ENCODE measurements around the gene ITFG1. TPM values are rescaled to one million over a fixed set of nuclear protein-coding genes. Genes with fewer than 3 reads are reported as not detected.
"Not testable (repeated sequence)": the region's sequence is repeated elsewhere in the genome, so short reads cannot be mapped to it uniquely, and the experiment has no call there.

Gene ITFG1
- total and polyA plus RNA-seq, 3 donors from 2014 or later, result 94.7 to 130 (median 121) TPM

DNA sequence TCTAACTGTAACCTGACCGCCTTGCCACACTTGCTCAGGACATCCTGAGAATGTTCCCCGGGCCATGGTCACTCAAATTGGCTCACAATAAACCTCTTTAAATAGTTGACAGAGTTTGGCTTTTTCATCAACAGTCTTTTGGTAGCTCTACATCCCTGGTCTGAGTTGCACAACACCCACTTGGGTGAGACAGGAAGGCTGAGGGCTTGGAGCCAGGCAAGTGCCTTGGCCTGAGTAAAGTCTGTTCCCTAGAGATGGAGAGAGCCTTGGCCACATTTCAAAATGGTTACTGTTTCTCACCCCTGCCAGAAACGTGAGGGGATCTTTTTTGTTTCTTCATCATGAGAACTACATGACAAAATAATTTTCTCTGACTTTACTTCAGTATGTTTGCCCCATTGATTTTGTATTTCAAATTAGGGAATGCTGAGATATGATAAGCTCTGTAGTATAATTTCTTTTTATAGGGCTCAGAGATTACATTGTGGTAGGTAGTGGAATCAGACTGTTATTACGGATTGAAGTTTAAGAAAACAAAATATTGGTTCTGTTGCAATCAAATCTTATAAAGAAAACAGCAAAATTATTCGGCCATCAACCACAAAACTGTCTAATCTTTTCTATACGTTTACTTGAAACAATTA, 263.2 kb downstream of the ITFG1 start:
- Histone ChIP-seq H3K9me3 (no peaks in the 10 kb centered on the region), H3K36me3 (ENCODE audit: low read depth, missing control alignments) (no peaks in the 10 kb centered on the region), H3K27me3 (no peaks in the 10 kb centered on the region), H3K4me3 (no peak overlapping the region), H3K4me1 (no peaks in the 10 kb centered on the region), H3K27ac (no peak overlapping the region)
- DNase-seq, result no peak
- 85 to 86% methylated on average over 6 of the region's 6 CpGs for WGBS, 2 donors
- no peak for TF ChIP-seq POLR2A (IDR thresholded peaks at IDR 0.05)
- TF ChIP-seq, protein P1, sequence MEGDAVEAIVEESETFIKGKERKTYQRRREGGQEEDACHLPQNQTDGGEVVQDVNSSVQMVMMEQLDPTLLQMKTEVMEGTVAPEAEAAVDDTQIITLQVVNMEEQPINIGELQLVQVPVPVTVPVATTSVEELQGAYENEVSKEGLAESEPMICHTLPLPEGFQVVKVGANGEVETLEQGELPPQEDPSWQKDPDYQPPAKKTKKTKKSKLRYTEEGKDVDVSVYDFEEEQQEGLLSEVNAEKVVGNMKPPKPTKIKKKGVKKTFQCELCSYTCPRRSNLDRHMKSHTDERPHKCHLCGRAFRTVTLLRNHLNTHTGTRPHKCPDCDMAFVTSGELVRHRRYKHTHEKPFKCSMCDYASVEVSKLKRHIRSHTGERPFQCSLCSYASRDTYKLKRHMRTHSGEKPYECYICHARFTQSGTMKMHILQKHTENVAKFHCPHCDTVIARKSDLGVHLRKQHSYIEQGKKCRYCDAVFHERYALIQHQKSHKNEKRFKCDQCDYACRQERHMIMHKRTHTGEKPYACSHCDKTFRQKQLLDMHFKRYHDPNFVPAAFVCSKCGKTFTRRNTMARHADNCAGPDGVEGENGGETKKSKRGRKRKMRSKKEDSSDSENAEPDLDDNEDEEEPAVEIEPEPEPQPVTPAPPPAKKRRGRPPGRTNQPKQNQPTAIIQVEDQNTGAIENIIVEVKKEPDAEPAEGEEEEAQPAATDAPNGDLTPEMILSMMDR (IDR thresholded peaks at IDR 0.05), result no peak
- intact Hi-C loops (cut with DNase I; ENCODE audit: low total_unique reads), result no loop called here

DNA sequence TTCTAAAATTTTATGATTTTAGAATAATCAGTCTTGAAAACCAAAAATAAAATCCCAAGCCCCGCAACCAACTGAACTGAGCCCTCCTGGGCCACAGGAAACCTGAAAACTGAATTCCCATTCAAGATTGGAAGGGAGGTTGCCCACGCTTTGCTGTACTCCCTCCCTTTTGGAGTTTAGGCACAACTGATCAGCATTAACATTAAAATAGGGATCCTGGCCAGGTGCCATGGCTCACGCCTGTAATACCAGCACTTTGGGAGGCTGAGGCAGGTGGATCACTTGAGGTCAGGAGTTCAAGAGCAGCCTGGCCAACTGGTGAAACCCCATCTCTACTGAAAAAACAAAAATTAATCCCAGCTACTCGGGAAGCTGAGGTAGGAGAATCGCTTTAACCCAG, 264.4 kb downstream of the ITFG1 start:
- intact Hi-C loops (cut with DNase I; ENCODE audit: low total_unique reads), result no loop called here
- H3K36me3 ChIP-seq (ENCODE audit: low read depth, missing control alignments), result no peaks in the 10 kb centered on the region
- H3K4me3 ChIP-seq, result no peak overlapping the region
- TF ChIP-seq, protein P1 (IDR thresholded peaks at IDR 0.05), result no peak
- TF ChIP-seq POLR2A (IDR thresholded peaks at IDR 0.05), result no peak
- no peak overlapping the region for H3K27ac ChIP-seq
- H3K9me3 ChIP-seq, result no peaks in the 10 kb centered on the region
- no peaks in the 10 kb centered on the region for H3K4me1 ChIP-seq
- H3K27me3 ChIP-seq, result no peaks in the 10 kb centered on the region
- no peak for DNase-seq
- 90 to 94% methylated on average over 5 of the region's 5 CpGs for WGBS, 2 donors

- intact Hi-C loops (cut with DNase I; ENCODE audit: low total_unique reads), result no loop called here
- Histone ChIP-seq H3K27me3 (no peaks in the 10 kb centered on the region), H3K9me3 (no peaks in the 10 kb centered on the region), H3K36me3 (ENCODE audit: low read depth, missing control alignments) (no peaks in the 10 kb centered on the region), H3K27ac (no peak overlapping the region), H3K4me3 (no peak overlapping the region), H3K4me1 (no peaks in the 10 kb centered on the region)
- TF ChIP-seq, protein P1 (IDR thresholded peaks at IDR 0.05), result no peak
- TF ChIP-seq POLR2A (IDR thresholded peaks at IDR 0.05), result no peak
- no peak for DNase-seq
- 83 to 96% methylated on average over 3 of the region's 3 CpGs for WGBS, 2 donors
Measured at GRCh38 chr16:47182318-47182717, 278.5 kb downstream of the ITFG1 start.

DNA sequence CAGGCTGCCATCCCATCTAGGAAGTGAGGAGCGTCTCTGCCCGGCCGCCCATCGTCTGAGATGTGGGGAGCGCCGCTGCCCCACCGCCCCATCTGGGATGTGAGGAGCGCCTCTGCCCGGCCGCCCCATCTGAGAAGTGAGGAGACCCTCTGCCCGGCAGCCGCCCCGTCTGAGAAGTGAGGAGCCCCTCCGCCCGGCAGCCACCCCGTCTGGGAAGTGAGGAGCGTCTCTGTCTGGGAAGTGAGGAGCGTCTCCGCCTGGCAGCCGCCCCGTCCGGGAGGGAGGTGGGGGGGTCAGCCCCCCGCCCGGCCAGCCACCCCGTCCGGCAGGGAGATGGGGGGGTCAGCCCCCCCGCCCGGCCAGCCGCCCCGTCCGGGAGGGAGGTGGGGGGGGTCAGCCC, 279.8 kb downstream of the ITFG1 start:
- H3K27ac ChIP-seq; DNase-seq; H3K36me3 ChIP-seq (ENCODE audit: low read depth, missing control alignments); H3K4me3 ChIP-seq; H3K9me3 ChIP-seq; intact Hi-C loops (cut with DNase I; ENCODE audit: low total_unique reads); H3K27me3 ChIP-seq; H3K4me1 ChIP-seq: not testable (repeated sequence)
- 88 to 96% methylated on average over 9 to 22 of the region's 31 CpGs for WGBS, 2 donors

DNA sequence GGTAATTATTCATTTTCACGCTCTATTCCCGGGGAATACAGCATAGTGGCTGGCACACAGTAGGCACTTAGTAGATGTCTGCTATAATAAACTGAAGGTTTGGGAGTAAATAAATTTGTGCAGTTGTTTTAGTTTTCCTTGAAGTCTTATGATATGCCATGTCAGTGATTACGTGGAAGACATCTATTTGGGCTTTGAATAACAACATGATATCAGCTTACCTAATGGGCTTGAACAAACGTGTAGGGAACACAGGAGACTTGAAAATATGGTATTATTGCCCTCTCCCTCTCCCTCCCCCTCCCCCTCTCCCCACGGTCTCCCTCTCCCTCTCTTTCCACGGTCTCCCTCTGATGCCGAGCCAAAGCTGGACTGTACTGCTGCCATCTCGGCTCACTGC, 280.8 kb downstream of the ITFG1 start:
- DNase-seq, result no peak
- Histone ChIP-seq H3K4me3 (no peak overlapping the region), H3K9me3 (no peaks in the 10 kb centered on the region), H3K4me1 (no peaks in the 10 kb centered on the region), H3K27ac (no peak overlapping the region), H3K27me3 (no peaks in the 10 kb centered on the region), H3K36me3 (ENCODE audit: low read depth, missing control alignments) (no peaks in the 10 kb centered on the region)
- intact Hi-C loops (cut with DNase I; ENCODE audit: low total_unique reads), result no loop called here
- 80 to 83% methylated on average over 8 of the region's 8 CpGs for WGBS, 2 donors
- no peak for TF ChIP-seq POLR2A (IDR thresholded peaks at IDR 0.05)
- TF ChIP-seq, protein P1 (IDR thresholded peaks at IDR 0.05), result no peak

All from testis (tissue), 3 donors.